ENCODE data around the gene TTBK2.
A peak's percentile ranks its signal among the peaks of the same experiment; 100 is the strongest.
"Not testable (repeated sequence)": the region's sequence is repeated elsewhere in the genome, so short reads cannot be mapped to it uniquely, and the experiment has no call there.

Gene TTBK2

DNA sequence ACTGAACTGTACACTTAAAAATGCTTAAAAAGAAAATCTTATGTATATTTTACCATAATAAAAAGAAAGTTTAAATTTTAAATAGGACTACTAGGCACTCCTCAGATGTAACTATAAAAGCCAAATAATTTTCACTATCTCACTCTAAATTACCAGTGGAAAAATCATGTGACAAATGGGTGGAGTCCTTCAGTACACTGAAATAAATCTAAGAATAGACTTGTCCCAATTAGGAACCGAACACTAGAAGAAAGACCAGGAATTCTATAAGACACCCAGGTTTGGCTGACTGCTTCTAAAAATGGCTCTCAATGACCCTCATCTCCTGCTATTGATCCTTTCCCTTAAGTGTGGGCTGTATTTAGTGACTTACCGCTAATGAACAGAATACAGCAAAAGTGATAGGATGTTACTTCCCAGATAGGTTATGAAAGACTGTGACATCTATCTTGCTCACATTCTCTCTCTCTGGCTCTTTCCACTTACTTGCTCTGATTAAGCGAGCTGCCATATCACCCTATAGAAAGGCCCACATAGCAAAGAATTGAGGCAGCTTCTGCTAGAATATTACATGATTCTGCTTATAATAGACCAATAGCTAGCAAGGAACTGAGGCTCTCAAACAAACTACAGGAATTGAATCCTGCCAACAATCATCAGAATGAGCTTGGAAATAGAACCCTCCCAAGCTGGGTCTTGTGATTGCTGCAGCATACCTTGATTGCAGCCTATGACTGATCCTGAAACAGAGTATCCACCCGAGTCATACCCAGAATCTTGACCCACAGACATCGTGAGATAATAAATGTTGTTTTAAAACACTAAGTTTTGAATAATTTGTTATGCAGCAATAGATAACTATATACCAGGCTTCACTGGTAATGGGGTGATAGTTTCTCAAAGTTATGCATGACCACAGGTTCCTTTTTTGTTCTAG is 16.9 kb downstream of the TTBK2 start:
- DNase-seq = no peak

DNA sequence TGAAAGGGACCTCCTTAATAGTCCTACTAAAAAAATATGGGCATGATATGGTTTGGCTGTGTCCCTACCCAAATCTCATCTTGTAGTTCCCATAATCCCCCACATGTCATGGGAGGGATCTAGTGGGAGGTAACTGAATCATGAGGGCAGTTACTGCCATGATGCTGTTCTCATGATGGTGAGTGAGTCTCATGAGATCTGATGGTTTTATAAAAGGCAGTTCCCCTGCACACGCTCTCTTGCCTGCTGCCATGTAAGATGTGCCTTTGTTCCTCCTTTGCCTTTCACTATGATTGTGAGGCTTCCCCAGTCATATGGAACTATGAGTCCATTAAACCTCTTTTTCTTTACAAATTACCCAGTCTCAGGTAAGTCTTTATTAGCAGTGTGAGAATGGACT is 26.7 kb downstream of the TTBK2 start:
- not testable (repeated sequence) for DNase-seq

DNA sequence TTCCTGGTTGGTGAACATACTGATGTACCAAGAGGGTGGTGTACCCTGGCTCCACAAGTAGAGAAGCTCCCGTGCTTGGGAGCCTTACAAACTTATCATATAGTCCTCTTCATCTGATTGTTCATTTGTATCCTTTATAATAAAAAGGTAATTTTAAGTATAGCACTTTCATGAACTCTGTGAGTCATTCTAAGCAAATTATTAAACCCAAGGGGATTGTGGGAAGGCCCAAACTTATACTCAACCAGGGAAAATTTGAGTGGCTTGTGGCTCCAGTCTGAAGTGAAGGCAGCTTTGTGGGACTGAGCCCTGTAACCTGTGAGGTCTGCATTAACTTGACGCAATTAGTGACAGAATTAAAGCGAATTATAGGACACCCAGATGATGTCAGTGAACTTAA is 29.0 kb downstream of the TTBK2 start:
- no peak for DNase-seq

DNA sequence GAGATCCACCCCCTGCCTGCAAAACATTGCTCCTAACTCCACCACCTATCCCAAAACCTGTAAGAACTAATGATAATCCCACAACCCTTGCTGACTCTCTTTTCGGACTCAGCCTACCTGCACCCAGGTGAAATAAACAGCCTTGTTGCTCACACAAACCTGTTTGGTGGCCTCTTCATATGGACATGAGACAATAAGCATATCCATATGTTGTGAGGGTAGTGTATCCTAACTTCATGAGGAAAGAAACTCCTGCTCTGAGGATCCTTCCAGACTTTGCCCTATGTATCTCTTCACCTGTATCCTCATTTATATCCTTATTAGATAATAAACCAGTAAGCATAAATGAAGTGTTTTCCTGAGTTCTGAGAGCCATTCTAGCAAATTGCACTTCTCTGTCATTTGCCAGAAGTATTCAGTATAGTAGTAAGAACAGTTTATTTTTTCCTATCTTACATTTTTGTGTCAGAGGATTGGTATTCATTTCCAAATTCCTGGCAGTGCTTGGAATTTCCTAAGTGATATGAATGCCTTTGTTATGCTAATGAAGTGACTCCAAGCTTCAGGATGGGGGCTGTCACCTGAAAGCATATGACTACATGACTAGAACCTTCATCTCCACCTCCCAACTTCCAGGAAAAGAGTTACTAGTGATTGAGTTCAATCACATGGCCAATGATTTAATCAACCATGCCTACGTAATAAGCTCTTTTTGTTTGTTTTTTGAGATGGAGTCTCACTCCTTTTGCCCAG is 30.2 kb downstream of the TTBK2 start:
- DNase-seq = no peak

DNA sequence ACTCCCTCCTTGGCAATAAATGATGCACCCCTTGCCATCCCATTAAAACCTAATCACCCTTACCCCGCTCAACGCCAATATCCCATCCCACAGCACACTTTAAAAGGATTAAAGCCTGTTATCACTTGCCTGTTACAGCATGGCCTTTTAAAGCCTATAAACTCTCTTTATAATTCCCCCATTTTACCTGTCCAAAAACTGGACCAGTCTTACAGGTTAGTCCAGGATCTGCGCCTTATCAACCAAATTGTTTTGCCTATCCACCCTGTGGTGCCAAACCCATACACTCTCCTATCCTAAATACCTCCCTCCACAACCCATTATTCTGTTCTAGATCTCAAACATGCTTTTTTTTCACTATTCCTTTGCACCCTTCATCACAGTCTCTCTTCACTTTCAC is 33.2 kb downstream of the TTBK2 start:
- not testable (repeated sequence) for DNase-seq

DNA sequence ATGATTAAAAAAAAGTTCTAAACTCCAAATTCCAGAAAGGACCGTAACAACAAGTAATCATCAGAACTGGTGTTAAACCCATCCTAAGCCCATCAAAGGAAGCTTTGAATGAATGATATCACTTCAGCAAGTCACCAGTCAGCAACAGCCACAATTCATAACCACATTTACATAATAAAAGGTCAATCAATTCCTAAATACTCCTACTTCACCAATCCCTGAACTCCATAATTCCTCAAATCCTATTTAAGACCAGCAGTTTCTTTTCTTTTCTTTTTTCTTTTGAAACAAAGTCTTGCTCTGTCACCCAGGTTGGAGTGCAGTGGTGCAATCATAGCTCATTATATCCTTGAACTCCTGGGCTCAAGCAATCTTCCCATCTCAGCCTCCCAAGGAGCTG is 40.5 kb downstream of the TTBK2 start:
- DNase-seq = no peak

DNA sequence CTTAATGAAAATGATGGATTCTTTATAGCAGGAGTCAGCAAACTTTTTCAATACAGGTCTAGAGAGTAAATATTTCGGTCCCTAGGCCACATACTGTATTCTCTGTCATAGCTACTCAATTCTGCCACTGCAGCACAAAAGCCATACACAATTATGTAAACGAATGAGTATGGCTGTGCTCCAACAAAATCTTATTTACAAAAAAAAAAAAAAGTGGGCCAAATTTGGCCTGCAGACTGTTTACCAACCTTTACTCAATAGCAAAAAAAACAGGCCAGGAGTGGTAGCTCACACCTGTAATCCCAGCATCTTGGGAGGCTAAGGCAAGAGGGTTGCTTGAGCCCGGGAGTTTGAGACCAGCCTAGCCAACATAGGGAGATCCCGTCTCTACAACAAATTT is 41.1 kb downstream of the TTBK2 start:
- DNase-seq = peak; percentile 1

- no peak for DNase-seq
These were observed 44.4 kb downstream of the TTBK2 start for GRCh38 chr15:42876224-42876623.

DNA sequence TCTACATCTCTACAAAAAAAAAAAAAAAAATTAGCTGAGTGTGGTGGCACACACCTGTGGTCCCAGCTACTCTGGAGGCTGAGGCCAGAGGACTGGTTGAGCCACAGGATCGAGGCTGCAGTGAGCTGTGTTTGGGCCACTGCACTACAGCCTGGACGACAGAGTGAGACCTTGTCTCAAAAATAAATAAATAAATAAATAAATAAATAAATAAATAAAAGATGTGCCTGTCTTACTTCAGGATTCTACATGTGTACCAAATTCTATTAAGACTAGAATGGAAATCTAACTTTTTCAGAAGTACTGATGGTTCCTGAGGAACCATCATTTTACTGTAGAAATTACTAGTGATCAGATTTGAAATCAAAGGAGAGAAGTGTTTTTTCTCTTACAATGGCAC is 51.9 kb downstream of the TTBK2 start:
- DNase-seq = no peak

GRCh38 chr15:42863572-42864239 is 56.9 kb downstream of the TTBK2 start:
- no peak for DNase-seq

DNA sequence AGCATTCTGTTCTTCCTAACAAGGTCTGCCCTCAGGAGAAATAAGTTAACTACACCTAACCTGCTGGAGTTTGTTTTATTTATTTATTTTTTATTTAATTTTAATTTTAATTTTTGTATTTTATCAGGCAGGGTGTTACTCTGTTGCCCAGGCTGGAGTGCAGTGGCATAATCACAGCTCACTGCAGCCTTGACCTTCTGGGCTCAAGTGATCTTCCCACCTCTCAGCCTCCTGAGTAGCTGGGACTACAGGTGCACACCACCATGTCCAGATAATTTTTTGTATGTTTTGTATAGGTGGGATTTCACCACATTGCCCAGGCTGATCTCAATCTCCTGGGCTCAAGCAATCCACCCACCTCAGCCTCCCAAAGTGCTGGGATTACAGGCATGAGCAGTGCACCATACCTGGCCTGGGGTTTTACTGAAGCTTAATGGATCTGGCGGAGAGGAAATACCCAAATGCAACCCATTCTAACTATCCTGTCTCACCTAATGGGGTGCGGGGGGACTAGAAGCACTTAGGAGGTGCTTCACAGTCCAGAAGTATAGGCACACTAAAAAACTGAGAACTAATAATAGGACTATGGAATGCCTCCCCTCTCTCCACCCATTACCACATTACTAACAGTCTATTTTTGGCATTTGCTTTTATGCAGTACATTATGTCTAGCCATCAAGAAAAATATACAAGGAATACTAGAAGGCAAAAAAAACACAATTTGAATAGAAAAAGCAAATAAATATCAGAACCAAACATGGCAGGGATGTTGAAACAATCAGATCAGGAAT is 61.4 kb downstream of the TTBK2 start:
- no peak for DNase-seq

DNA sequence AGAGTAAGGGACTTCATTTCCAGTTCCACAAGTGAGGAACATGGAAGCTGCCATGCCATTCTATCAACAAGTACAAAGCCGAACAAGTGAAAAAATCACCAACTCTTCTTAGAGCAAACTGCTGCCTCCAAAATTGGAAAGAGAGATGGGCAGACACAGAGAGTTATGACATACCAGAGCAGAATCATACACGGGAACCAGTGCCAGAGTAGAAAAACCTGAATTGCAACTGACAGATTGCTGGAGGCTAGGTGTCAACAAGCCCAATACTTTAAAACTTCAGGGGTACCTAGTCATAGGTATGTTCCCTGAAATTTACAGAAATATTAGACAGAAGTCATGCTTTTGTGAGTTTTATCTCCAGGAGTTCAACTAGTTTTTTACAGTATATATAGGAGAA is 62.0 kb downstream of the TTBK2 start:
- no peak for DNase-seq

- no peak for DNase-seq
These were observed 66.0 kb downstream of the TTBK2 start for GRCh38 chr15:42854576-42854975.

GRCh38 chr15:42849836-42850235 is 70.7 kb downstream of the TTBK2 start:
- no peak for DNase-seq

GRCh38 chr15:42848846-42849245 is 71.7 kb downstream of the TTBK2 start:
- no peak for DNase-seq

DNA sequence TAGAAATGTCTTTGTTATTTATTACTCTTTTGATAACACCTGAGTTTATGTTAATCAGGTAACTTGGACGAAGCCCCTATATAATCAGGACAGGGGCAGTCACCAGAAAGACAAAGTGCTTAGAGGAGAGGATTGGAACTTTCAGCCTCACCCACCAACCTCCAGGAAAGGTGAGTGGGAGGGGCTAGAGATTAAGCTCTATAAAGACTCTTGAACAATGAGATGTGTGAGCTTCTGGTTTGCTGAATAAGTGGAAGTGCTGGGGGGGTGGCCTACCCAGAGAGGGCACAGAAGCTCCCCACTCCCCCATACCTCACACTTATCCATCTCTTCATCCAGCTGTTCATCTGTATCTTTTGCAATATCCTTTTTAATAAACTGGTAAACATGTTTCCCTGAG is 73.9 kb downstream of the TTBK2 start:
- no peak for DNase-seq

- no peak for DNase-seq
These were observed 75.0 kb downstream of the TTBK2 start for GRCh38 chr15:42845581-42845980.

DNA sequence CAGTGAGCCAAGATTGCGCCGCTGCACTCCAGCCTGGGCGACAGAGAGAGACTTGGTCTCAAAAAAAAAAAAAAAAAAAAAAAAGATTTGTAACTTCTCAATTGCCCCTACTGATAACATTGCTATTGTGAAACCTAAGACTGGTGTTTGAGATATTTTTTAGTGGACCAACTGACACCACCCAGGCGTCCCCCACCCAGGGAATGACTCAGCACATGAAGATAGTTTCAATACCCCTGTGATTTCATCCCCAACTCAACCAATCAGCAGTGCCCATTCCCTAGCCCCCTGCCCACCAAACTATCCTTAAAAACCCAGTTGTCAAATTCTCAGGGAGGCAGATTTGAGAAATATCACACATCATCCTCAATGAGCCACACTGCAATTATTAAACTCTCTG is 76.9 kb downstream of the TTBK2 start:
- no peak for DNase-seq

- DNase-seq = no peak
These were observed 84.3 kb downstream of the TTBK2 start for GRCh38 chr15:42836251-42836650.

DNA sequence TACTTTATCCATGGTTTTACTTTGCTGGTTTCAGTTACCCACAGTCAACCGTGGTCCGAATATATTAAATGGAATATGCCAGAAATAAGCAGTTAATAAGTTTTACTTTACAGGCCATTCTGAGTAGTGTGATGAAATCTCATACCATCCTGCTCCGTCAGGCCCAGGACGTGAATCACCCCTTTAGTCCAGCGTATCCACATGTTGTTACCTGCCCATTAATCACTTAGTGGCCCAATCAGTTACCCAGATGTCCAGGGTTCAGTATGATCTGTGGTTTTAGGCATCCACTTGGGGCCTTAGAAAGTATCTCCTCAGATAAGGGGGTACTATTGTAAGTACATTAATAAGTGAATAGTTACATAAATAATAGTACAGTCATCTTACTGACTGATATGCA is 88.0 kb downstream of the TTBK2 start:
- no peak for DNase-seq

DNA sequence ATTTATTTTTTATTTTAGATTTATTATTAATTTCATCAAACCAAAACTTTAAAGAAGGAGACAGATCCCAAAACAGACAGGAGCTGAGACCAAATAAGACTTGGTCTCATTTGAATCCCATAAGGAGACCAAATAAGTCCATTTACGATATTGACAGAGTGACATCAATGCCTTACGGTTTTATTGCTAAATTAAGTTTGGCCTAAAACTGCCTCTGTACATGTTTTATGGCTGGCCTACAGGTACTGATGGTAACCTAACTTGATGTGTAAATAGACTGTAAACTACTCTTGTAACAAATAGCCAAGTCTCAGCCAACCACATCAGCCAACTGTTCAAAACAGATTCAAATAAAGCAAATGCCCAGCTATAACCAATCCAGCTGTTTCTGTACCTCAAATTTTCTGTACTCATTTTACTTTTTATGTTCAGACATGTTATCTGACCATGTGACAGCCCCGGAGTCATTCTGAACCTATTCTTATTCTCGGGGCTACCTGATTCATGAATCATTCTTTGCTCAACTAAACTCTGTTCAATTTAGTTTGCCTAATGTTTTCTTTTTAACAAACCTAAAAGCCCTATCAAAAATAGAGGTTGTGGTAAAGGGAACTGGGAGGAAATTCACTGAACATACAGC is 94.2 kb downstream of the TTBK2 start:
- no peak for DNase-seq

DNA sequence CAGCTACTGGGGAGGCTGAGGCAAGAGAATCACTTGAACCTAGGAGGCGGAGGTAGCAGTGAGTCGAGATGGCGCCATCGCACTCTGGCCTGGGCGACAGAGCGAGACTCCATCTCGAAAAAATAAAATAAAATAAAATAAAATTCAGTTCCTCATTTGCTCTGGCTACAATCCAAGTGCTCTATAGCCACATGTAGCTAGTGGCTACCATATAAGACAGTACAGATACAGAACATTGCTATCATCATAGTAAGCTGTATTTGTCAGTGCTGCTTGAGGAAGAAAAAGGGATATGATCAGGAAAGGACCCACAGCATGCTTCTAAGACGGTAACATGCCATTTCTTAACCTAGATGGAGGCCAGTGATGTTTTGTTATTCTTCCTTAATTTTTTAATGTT is 95.0 kb downstream of the TTBK2 start:
- no peak for DNase-seq
